Stimulated activated CD4-positive, alpha-beta T cell treated with anti-CD3 and anti-CD28 coated beads, Interleukin-1b, Interleukin-23, amount 100 ng/mL, for 24 hours (primary cell): ENCODE data around the gene LCE2A.
"Not testable (repeated sequence)": the region's sequence is repeated elsewhere in the genome, so short reads cannot be mapped to it uniquely, and the experiment has no call there.

Experiments used
- DNase-seq, 4 experiments: peaks; one replicate each; pipeline ENCODE4 v3.0.0-alpha.2; 2020; ENCODE audit warnings: low read depth in 4 of 4, low spot score in 1 of 4

LCE2A gene, protein sequence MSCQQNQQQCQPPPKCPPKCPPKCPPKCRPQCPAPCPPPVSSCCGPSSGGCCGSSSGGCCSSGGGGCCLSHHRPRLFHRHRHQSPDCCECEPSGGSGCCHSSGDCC

DNA sequence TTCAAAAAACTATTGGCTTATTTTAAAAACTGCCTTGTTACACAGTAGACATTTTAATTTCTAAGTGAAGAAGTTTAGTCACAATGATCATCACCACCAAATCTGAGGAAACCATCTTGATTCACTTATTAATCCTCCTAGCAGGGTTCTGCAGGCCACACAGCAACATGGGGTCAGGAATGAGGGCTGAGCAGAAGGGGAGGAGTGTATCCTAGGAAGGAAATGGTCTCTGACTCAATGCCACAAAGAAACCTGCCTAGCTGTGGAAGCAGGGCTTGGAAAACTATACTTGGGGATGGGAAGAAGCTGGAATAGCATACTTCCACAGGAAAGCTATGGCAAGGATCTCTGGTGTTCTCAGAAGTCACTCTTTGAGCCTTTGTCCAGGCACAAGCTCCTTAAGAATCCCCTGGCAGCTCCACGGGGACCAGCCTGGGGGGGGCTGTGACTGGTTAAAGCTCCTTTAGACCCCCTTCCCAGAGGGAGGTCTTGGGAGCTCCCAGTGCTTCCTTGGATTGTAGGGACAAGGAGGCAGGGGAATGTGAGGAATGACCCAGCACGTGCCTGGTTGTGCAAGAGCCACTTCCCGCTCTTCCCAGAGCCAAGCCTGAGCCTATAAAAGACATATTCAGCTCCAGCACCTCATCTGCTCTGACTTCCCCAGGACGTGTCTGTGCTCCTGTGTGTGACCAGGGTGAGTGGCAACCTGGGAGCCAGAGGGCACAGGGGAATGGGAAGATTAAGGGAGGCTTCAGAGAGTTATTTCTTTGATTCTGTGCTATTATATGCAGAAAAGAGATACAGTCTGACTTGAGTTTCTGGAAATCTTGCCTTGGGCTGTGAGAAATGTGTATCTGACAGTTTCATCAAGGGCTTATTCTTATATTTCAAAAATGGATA lies at the start of gene LCE2A:
LCE2A (plus strand) TSS at position 645 of the 900 bp plus-strand sequence. CDS start 557 bp downstream, outside the sequence.
- DNase-seq: no peak

DNA sequence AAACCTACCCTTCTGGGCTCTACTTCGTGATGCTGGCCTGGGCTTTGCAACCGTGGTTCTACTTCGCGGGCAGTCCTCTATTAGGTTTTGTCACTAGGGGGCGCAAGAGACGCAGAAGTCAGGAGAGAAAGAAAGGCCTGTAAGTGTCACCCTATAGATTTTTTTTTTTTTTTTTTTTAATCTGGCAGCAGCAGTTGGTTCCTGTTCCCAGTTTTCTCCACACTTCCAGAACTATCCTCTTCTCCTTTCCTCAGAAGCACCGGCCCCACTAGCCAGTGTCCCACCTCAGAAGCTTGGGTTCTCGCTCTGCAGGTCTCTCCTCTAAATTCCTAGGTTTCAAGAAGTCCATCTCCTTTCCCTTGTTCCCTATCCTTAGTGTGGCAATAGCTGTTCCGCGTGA lies 44.0 kb upstream of the LCE2A start:
- peak; percentile 15 to 37 (median 26) for DNase-seq

DNA sequence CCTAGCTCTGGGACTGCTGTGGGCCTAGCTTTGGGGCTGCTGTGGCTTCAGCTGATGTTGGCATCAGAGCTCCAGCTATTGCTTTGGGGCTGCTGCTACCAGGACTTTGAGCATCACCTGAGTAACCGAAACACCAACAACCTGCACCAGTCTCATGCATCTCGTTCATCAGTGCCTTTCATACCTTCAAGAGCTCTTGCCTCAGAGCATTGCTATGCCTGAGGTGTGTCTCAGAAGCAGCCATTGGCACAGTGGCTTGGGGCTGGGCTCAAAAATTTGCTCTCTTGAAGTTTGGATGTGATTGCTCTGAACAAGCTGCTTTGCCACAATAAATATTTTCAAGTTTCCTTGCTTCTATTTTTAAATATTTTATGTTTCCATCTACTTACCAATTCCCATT lies 41.7 kb upstream of the LCE2A start:
- no peak for DNase-seq

DNA sequence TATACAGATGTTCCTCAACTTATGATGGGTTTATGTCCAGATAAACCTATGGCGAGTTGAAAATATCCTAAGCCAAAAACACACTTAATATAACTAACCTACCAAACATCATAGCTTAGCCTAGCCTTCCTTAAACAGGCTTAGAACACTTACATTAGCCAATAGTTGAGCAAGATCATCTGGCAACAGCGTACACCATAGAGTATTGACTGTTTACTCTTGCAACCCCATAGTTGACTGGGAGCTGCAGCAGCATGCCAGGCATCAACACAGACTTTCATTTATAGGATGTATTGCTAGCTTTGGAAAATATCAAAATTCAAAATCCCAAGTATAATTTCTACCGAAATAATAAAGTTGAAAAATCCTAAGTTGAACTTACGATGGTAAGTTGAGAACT lies 40.5 kb upstream of the LCE2A start:
- no peak for DNase-seq

DNA sequence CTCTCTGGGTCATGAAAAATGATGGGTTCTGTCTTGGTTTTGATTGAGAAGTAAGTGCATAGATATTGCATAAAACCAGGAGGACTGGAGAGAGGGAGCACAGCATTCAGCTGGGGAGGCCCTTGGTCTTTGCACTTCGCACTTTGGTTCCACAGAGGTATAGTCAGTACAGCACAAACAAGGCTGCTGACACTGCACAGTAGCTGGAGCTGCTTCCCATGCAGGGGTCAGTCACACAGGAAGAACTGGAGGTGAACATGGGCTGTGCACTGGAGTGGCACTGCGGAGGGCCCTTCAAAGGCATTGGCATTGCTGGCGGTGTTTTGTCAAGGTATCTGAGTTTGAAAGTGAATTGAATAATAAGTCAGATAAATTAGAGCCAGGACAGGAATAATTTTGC lies 39.5 kb upstream of the LCE2A start:
- no peak for DNase-seq

DNA sequence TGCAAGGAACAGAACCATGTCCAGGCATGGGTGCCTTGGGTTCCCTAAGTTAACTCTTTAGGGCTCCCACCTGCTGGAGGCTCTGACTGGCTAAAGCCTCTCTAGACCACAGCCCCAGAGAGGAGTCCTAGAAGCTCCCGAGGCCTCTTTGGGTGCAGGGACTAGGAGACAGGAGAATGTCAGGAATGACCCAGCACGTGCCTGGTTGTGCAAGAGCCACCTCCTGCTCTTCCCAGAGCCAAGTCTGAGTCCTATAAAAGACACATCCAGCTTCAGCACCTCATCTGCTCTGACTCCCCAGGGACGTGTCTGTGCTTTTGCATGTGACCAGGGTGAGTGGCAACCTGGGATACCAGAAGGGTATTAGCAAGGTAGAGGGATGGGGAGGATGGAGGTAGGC lies 35.0 kb upstream of the LCE2A start, which contains the start of gene LCE2D:
LCE2D (plus strand) TSS at position 283 of the 400 bp plus-strand sequence. CDS start 726 bp downstream, outside the sequence.
- DNase-seq: no peak

DNA sequence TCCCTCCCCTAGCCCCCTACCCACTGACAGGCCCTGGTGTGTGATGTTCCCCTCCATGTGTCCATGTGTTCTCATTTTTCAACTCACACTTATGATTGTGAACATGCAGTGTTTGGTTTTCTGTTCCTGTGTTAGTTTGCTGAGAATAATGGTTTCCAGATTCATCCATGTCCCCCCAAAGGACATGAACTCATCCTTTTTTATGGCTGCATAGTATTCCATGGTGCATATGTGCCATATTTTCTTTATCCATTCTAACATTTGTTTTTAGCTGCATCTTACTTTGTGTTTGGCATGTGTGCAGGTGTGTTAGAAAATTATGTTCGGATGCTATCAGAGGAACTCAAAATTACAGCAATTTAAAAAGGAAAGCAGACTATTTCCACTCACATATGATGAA lies 32.0 kb upstream of the LCE2A start:
- not testable (repeated sequence) for DNase-seq

DNA sequence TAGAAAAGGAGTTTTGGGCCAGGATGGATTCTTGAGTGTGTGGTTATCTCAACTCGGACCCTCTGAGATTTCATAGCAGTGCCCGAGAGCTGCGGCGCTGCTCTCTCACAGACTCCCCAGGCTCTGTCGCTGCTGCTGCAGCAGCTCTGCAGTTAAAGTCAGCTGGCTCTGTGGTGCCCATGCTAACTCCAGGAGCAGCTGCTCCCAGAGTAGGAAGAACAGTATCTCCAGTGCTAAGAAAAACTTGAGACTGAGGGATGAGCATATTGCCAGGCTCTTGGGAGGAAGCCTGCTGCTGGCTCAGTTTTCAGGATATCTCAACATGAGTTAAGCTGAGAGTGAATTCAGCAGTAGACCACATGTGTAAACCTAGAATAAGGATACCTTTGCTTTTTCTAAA lies 30.5 kb upstream of the LCE2A start:
- DNase-seq: no peak

DNA sequence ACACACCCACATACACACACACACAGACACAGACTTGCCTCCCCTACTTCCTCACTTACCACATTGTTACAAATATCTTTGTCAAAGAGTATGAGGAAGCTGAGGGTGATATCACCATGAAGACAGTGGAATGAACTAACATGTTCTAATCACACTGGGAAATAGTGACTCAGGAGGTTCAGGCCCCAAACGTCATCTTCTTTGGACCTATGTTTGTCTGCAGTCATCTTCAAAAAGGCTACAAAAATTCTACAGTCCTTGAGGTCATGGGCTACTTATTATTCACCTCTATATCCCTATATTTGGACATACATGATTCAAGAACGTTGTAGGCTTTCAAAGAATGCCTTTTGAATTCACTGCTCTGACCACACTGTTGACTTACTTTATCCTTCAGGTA lies 25.1 kb upstream of the LCE2A start:
- no peak for DNase-seq

DNA sequence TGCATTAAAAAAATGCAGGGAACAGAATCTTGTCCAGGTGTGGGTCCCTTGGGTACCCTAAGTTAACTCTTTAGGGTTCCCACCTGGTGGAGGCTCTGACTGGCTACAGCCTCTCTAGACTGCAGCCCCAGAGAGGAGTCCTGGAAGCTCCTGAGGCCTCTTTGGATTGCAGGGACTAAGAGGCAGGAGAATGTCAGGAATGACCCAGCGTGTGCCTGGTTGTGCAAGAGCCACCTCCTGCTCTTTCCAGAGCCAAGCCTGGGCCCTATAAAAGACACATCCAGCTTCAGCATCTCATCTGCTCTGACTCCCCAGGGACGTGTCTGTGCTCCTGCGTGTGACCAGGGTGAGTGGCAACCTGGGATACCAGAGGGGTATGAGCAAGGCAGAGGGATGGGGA lies 23.2 kb upstream of the LCE2A start, which contains the start of gene LCE2C:
LCE2C (plus strand) TSS at position 297 of the 400 bp plus-strand sequence. CDS start 737 bp downstream, outside the sequence.
- not testable (repeated sequence) for DNase-seq

DNA sequence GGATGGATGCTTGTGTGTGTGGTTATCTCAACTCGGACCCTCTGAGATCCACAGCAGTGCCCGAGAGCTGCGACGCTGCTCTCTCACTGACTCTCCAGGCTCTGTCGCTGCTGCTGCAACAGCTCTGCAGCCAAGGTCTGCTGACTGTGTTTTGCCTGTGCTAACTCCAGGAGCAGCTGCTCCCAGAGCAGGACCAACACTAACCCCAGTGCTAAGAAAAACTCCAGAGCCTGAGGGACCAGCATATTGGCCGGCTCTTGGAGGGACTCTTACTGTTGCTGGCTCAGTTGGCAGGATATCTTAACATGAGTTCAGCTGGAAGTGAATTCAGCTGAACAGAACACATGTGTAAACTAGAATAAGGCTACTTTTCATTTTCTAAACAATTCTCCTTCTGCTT lies 18.7 kb upstream of the LCE2A start:
- DNase-seq: no peak

DNA sequence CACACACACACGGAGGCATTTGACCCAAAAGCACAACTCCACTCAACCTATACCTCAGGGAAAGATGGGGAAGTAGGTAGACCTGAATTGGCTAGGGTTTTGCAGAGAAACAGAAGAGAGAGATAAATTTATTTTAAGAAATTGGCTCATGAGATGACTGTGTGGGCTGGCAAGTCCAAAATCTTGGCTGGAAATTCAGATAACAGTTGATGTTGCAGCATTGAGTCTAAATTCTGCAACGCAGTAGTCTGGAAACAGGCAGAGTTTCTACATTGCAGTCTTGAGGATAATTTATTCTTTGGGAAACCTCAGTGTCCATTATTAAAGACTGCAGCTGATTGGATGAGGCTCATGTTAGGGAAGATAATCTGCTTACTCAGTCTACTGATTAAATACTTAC lies 16.5 kb upstream of the LCE2A start:
- no peak for DNase-seq

DNA sequence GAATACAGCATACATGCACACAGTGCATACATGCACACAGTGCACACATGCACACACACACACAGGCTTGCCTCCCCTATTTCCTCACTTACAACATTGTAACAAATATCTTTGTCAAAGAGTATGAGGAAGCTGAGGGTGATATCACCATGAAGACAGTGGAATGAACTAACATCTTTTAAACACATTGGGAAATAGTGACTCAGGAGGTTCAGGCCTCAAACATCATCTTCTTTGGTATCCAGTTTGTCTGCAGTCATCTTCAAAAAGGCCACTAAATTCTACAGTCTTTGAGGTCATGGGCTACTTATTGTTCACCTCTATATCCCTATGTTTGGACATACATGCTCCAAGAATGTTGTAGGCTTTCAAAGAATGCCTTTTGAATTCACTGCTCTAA lies 14.3 kb upstream of the LCE2A start:
- DNase-seq: no peak

DNA sequence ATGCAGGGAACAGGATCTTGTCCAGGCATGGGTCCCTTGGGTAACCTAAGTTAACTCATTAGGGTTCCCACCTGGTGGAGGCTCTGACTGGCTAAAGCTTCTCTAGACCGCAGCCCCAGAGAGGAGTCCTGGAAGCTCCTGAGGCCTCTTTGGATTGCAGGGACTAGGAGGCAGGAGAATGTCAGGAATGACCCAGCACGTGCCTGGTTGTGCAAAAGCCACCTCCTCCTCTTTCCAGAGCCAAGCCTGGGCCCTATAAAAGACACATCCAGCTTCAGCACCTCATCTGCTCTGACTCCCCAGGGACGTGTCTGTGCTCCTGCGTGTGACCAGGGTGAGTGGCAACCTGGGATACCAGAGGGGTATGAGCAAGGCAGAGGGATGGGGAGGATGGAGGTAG lies 12.3 kb upstream of the LCE2A start, which contains the start of gene LCE2B:
LCE2B (plus strand) TSS at position 301 of the 400 bp plus-strand sequence. CDS start 721 bp downstream, outside the sequence.
- DNase-seq: not testable (repeated sequence)

DNA sequence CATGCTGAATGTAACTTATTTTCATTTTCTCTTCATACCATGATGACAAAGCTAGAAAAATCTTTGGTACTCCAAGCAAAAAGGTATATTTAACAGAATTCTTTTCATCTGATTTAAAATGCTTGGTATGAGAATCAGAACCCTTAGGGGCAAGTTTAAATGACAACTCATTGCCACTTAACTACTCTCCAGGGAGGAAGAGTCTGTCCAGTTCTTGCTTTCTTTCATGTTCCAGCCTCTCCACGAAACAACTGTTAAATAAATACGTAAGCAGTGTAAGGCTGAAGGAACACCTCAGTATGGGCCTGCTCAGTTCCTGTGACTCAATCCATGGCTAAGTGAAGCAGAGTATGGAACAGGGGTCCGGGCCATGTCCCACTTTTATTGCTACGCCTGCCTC lies 1.6 kb downstream of the LCE2A start:
- no peak for DNase-seq

DNA sequence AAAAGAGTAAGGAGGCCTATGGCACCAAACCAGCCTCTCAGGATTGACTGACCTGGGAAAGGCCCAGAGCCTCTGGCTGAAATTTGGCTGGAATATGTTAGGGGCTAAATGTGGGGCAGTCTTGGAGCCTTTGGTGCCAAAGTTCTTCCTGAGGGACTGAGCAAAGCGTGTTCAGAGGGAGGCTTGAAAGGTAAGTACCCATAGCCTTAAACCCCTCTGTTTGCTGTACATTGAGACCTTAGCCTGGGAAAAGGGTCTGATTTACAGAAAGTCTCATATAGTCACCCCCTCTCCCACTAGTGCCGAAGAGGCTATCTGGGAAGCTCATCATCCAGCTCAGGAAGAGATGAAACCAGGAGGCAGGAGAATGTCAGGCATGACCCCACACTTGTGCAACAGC lies 9.7 kb downstream of the LCE2A start, which contains the start of gene LCE4A:
LCE4A (plus strand) TSS at position 301 of the 400 bp plus-strand sequence. CDS start 916 bp downstream, outside the sequence.
- no peak for DNase-seq

DNA sequence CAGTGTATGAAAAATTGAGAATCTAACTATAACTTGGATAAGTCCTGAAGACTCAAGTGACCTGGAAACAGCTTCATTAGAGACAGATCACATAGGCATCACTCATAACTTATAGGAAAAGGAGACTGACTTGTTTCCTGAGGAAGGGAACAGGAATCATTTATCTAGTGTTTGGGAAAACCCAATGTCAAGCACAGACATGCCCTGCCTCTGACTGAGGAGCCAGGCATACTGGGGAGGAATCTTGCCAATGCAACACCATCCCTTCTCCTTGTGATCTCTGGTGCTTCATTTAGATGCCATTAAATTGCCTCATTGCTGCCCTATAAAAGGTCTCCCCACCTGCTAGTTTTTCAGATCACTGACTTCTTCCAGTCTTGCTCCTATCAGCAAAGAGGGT lies 20.1 kb downstream of the LCE2A start:
- no peak for DNase-seq

DNA sequence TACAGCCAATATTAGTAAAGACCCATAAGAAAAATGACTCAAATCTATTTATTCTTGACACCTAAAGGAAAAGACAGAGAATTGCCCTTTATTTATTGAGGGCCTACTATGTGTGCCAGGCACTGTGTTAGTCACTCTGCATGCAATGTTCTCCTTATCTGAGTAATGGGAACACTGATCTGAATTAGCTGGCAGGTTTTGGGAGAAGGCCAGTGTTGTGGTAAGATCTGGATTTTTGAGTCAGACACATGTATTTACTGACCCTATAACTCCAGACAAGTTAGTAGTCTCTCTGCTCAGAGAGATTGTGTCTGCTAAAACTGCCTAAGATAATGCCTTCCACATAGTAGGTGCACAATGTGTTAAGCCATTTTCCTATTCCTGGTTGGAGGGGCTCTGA lies 27.1 kb downstream of the LCE2A start:
- no peak for DNase-seq

DNA sequence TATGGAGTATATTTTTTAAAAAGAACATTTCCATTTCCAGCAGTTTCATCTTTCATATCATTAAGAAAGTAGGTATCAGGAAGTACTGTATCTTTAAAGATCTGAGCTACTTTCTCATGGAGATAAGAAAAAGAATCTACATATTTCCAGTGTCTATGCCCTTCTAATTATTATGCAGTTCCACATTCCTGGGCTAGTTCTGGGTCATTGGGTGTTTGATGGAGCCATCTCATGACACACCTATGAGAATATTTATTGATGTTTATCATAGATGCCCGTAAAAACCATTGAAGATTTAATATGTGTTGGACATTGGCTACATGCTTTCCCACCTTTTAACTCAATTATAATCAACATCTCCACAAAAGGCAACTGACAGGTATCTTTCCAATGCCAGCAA lies 30.8 kb downstream of the LCE2A start:
- no peak for DNase-seq

DNA sequence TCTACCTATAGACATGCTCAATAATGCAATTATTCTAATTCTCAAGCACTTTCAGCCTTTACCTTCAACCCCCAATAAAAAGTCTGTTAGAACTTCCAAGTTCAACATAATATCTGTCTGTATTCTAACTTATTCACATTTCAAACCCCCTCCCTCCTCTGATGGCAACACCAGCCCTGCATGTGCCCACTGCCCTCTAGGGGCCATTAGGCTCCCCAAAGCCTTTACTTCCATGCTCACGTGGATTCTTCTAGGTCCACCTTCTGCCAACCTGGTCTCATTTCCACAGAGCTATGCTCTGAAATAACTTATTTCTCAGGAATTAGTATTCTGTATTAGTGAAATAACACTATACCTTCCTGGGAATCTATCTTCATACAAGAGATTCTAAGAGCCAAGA lies 37.5 kb downstream of the LCE2A start:
- no peak for DNase-seq

DNA sequence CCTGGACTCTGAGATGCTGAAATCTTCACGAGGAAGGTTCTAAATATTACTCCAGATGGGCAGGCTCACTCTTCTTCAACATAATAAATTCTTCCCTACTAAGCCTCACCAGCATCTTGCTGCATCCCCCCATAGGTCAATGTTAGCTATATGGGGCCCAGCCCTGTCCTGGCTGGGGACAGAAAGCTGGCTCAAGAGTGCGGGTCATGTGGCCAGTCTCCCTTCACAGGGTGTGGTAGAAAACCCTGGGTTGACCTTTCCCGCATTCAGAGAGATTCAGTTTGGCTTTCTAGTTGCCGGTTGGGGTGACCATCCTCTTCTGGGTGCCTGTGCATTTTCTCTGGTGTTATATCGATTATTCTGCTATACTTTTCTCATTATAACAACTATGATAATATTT lies 39.9 kb downstream of the LCE2A start:
- DNase-seq: no peak

DNA sequence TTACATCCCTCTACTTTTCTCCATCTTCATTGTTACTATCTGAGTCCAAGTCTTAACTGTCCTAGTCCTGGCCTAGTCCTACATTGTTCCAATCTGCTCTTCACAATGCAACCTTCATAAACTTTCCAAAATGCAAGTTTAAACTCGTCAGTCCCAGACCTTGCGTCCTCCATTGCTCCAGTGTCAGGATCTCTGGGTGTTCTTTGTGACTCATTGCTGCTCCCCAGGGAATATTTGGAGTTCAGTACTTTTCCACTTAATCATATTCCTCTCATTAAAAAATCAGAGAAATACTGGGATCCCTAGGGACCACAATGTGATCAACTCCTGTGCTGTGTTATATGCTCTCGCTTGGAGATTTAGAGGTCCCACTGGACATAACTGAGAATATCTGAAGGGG lies 41.7 kb downstream of the LCE2A start:
- DNase-seq: no peak
